GM12878 (cell line): Measurements from ENCODE around the gene MOCS1.

Source experiments
- CREB1 ChIP-seq: IDR thresholded peaks from 2 replicates; pipeline ENCODE4 v1.6.1; 2012; ENCODE audit warnings: low read depth, mild to moderate bottlenecking, inconsistent platforms
- EZH2 ChIP-seq: IDR thresholded peaks from 2 replicates; pipeline ENCODE4 v1.6.1; 2012; ENCODE audit warnings: low read depth, mild to moderate bottlenecking, control low read depth, inconsistent platforms, low read length, borderline replicate concordance; ENCODE audit not compliant: control insufficient read depth
- RB1 ChIP-seq: fragments of 450-650 bp; formaldehyde crosslinking; IDR thresholded peaks from 2 replicates; pipeline ENCODE4 v1.6.1; 2017; ENCODE audit warnings: mild to moderate bottlenecking, borderline replicate concordance
- YY1 ChIP-seq: IDR thresholded peaks from 2 replicates; pipeline ENCODE4 v1.6.1; 2011; ENCODE audit warnings: low read depth, mild to moderate bottlenecking, low read length
- ZNF384 ChIP-seq: IDR thresholded peaks from 2 replicates; pipeline ENCODE4 v1.6.1; 2012; ENCODE audit warnings: low read depth, mild to moderate bottlenecking, low read length, improper control_type of control experiment, borderline replicate concordance
- ZSCAN29 ChIP-seq: fragments of 450-650 bp; IDR thresholded peaks from 2 replicates; pipeline ENCODE4 v1.6.1; 2017; ENCODE audit warnings: mild to moderate bottlenecking, moderate library complexity
- TF ChIP-seq, protein P1 (sequence below): fragments of 450-650 bp; IDR thresholded peaks from 2 replicates; pipeline ENCODE4 v1.6.1; 2017; ENCODE audit warnings: mild to moderate bottlenecking, moderate library complexity
- TF ChIP-seq, protein P2 (sequence below), 3 experiments: IDR thresholded peaks in 2 of 3; conservative IDR thresholded peaks in 1 of 3; 2 replicates each; pipeline ENCODE4 v1.5.1; 2011; ENCODE audit warnings: low read depth in 3 of 3, low read length in 3 of 3, mild to moderate bottlenecking in 3 of 3, control low read depth in 2 of 3, moderate library complexity in 2 of 3, inconsistent platforms in 1 of 3, mixed read lengths in 1 of 3; ENCODE audit not compliant: control insufficient read depth in 2 of 3, insufficient read depth in 1 of 3; ENCODE audit errors: extremely low read depth in 1 of 3

DNA sequence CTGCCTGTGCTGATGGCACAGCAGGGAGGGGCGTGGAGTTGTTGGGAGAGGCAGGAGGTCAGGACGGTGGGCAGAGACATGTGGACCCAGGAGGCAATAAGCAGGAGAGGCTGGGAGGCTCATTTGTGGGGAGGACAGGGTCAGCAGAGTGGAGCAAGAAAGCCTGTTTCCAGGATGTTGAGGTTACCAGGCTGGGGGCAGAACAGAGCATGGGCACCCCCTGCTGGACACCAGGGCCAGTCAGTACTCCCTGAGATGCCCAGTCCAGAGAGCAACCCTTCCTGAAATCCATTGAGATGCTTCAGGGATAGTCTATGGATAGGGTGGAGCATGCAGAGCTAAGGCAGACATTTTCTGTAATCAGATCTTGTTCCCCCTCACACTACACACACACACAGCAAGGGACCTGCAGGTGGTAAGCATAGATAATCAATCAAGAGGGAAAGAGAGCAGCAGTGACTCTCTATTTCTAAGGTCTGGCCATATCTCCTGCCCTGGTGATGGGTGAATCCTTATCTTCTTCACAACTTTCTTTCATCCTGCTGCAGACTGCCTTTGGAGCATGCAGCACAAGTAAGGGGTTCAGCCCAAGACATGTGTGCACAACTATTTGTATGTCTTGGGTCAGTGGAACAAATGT is 41.7 kb downstream of the MOCS1 start:
- TF ChIP-seq YY1 (no peak), ZSCAN29 (no peak), ZNF384 (no peak), RB1 (no peak), EZH2 (no peak), CREB1 (no peak)
- TF ChIP-seq, protein P1, sequence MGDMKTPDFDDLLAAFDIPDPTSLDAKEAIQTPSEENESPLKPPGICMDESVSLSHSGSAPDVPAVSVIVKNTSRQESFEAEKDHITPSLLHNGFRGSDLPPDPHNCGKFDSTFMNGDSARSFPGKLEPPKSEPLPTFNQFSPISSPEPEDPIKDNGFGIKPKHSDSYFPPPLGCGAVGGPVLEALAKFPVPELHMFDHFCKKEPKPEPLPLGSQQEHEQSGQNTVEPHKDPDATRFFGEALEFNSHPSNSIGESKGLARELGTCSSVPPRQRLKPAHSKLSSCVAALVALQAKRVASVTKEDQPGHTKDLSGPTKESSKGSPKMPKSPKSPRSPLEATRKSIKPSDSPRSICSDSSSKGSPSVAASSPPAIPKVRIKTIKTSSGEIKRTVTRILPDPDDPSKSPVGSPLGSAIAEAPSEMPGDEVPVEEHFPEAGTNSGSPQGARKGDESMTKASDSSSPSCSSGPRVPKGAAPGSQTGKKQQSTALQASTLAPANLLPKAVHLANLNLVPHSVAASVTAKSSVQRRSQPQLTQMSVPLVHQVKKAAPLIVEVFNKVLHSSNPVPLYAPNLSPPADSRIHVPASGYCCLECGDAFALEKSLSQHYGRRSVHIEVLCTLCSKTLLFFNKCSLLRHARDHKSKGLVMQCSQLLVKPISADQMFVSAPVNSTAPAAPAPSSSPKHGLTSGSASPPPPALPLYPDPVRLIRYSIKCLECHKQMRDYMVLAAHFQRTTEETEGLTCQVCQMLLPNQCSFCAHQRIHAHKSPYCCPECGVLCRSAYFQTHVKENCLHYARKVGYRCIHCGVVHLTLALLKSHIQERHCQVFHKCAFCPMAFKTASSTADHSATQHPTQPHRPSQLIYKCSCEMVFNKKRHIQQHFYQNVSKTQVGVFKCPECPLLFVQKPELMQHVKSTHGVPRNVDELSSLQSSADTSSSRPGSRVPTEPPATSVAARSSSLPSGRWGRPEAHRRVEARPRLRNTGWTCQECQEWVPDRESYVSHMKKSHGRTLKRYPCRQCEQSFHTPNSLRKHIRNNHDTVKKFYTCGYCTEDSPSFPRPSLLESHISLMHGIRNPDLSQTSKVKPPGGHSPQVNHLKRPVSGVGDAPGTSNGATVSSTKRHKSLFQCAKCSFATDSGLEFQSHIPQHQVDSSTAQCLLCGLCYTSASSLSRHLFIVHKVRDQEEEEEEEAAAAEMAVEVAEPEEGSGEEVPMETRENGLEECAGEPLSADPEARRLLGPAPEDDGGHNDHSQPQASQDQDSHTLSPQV = no peak
- TF ChIP-seq, protein P2, sequence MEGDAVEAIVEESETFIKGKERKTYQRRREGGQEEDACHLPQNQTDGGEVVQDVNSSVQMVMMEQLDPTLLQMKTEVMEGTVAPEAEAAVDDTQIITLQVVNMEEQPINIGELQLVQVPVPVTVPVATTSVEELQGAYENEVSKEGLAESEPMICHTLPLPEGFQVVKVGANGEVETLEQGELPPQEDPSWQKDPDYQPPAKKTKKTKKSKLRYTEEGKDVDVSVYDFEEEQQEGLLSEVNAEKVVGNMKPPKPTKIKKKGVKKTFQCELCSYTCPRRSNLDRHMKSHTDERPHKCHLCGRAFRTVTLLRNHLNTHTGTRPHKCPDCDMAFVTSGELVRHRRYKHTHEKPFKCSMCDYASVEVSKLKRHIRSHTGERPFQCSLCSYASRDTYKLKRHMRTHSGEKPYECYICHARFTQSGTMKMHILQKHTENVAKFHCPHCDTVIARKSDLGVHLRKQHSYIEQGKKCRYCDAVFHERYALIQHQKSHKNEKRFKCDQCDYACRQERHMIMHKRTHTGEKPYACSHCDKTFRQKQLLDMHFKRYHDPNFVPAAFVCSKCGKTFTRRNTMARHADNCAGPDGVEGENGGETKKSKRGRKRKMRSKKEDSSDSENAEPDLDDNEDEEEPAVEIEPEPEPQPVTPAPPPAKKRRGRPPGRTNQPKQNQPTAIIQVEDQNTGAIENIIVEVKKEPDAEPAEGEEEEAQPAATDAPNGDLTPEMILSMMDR (IDR thresholded peaks at IDR 0.05 in 2 of 3, conservative IDR thresholded peaks at IDR 0.05 in 1 of 3; ENCODE audit: control insufficient read depth in 2 of 3, extremely low read depth in 1 of 3, insufficient read depth in 1 of 3, low read depth in 3 of 3, low read length in 3 of 3) = peak; percentile 44 to 73 (median 67); a peak in 5 of 6 replicates
